SH-SY5Y (cell line): ENCODE data around the gene NT5C2.

Source experiments
- GATA2 ChIP-seq: IDR thresholded peaks from 2 replicates; pipeline ENCODE4 v1.6.1; 2011; ENCODE audit warnings: mild to moderate bottlenecking, low read depth, low read length
- GATA3 ChIP-seq: IDR thresholded peaks from 2 replicates; pipeline ENCODE4 v1.6.1; 2011; ENCODE audit warnings: low read depth, mild to moderate bottlenecking, low read length, moderate library complexity

NT5C2 gene

GRCh38 chr10:103180491-103180890, 12.6 kb downstream of the NT5C2 start:
- no peak for TF ChIP-seq GATA2
- TF ChIP-seq GATA3: no peak

DNA sequence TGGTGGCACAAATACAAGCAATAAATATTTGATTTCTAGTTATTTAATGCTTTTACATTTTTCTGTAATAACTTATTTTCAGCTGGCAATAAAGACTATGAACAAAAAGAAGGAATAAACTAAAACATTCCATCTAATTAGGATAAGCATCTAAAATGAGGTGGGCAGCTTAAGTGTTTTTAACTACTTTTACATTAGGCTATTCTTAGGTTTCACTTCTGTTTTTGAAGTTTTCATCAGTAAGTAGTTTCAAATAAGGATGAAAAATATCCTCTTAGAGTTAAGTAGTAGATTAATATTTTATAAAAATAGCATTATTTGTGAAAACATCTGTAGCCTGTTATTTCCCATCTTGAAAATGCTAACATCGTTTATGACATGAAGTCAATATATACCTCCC, 15.9 kb downstream of the NT5C2 start:
- TF ChIP-seq GATA3 (no peak), GATA2 (no peak)

DNA sequence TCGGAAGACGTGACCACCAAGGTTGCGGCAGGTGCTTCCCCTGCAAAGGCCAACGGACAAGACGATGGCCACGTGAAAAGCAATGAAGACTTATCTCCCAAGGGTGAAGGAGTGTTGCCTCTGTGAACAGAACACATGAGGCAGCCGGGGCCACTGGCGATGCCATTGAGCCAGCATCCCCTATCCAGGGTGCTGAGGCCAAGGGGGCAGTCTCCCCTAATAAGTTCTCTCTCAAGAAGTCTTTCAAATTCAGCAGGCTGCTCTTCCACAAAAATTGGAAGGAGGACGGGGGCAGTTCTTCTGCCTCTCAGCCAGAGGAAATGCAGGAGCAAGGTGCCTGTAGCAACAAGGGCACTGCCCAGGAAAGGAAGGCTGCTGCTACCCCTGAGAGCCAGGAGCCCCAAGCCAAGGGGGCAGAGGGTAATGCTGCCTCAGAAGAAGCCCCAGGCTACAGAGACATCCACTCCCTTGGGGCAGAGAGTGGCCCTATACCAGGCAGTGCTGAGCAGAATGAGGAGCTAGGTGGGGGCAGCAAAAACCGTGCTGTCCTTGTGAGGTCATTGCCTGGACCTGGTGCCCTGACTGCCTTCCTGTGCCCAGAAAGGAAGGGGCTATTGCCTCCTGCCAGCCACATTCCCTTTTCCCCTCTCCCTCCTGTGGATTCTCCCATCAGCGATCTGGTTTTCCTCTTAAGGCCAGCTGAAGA, 17.3 kb downstream of the NT5C2 start:
- TF ChIP-seq GATA2: no peak
- no peak for TF ChIP-seq GATA3

- TF ChIP-seq GATA3 (no peak), GATA2 (no peak)
Observed at GRCh38 chr10:103171278-103171677, 21.8 kb downstream of the NT5C2 start.

- TF ChIP-seq GATA3: no peak
- no peak for TF ChIP-seq GATA2
Observed at GRCh38 chr10:103168438-103168837, 24.6 kb downstream of the NT5C2 start.

- TF ChIP-seq GATA3: no peak
- no peak for TF ChIP-seq GATA2
Observed at GRCh38 chr10:103166523-103166922, 26.5 kb downstream of the NT5C2 start.

DNA sequence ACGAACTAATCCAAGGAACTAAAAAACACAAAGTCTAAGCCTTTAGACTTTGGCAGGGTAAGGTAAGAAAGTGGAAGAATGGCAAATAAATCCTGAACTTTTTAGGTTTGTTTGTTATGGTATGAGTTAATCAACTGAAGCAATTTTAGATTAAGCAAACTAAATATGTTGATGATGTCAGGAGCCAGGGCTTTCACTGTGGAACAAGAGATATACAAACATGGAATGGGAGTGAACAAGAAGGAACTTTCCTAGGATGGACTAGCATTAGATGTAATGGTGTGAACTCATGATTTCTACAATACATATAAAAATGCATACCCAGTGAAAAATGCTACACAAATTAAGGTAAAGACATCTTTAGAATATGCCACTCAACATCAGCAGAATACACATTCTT, 35.8 kb downstream of the NT5C2 start:
- no peak for TF ChIP-seq GATA3
- no peak for TF ChIP-seq GATA2

DNA sequence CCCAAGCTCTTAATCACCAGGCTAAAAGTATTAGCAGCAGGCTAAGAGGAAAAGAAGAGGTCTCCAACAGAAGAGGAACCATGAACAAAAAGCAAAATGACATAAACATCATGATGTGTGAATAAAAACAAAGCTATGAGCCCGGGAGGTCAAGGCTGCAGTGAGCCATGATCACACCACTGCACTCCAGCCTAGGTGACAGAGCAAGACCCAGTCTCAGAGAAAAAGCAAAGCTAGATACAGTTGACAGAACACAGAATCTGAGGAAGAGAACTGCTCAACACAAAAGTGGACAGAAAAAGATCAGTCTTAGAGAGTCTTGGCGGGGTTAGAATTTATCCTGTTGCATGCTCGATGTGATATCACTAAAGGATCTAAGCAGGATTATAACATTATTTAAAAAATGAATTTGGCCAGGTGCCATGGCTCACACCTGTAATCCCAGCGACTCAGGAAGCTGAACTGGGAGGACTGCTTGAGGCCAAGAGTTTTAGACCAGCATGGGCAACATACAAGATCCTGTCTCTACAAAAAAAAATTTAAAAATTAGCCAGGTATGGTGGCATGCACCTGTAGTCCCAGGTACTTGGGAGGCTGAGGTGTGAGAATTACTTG, 37.5 kb downstream of the NT5C2 start:
- TF ChIP-seq GATA3 (no peak), GATA2 (no peak)

DNA sequence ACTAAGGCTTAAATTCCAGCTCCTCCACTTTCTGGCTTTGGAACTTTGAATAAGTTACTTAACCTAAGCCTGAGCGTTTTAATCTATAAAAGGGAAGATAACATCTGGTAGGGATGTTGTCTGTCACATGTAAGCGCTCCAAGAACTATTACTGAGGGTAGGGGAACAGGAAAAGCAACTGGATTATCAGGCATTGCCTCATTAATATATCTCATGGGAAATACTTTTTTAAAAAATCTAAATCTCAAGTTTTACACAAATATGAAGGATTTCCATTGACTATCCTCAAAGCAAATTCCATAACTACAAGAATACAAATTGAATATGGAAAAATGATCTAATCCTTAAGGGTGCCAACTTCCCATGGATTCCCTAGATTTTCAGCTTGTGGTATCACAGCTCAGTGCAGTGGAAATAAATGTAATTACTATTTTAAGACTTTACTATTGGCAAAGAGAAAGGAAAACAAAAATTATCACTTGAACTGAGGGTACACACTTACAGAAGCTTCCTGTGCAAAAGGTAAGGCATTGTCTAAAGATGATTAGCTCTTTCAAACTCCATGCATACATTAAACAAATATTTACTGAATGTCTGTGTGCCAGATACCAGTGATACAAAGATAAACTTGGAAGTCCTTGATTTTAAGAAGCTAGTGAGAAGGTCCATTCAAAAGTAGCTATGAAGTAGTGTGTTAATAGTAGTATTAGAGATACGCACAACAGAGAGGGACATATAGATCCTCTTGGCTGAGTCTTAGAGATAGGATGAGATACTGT, 38.4 kb downstream of the NT5C2 start:
- peak; percentile 9; the same call in 1 of the 2 replicates for TF ChIP-seq GATA2
- no peak for TF ChIP-seq GATA3

DNA sequence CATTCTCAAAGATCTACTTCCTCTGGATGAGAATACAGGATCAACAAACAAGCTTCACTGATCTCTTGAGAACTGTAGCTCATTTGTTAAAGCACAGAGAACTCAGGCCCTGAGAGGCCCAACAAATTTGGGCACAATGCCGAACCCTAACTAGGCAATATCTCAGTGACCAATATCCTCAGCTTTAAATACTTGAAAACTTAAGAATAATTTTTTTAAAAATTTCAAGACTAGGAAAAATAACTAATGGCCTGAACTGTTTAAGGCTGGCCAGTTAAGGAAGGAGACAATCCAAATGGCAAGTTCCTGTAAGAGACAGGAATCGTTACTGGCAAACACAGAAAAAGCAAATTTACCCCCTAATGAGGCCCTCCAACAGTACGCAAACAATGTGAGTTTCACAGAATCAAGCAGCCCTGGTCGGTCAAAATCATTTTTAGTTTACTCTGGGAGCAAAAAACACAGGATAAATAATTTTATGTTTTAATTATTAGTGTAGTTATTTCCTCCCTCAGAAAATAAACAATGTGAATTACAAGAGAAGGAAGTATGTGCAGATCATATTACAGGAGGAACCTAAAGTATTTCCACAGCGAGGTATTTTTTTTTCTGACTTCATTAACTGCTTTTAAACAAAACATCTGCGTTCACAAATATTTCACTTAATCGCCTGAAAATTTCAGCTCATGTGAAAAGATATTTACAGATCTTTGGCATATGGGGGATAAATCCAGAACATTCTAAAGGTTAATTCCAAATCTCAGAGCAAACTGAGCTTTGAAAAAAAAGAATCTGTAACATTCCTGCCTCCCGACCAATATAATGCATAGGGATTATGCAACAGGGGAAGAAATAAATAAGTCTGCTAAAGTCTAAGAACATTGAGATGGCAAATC, 39.5 kb downstream of the NT5C2 start:
- TF ChIP-seq GATA3: no peak
- no peak for TF ChIP-seq GATA2

- no peak for TF ChIP-seq GATA2
Observed at GRCh38 chr10:103149991-103150622, 43.0 kb downstream of the NT5C2 start.

GRCh38 chr10:103147645-103148044, 45.4 kb downstream of the NT5C2 start:
- no peak for TF ChIP-seq GATA2
- TF ChIP-seq GATA3: no peak

- TF ChIP-seq GATA3 (no peak), GATA2 (no peak)
Observed at GRCh38 chr10:103145860-103146466, 47.1 kb downstream of the NT5C2 start.
